Activated CD8-positive, alpha-beta memory T cell treated with anti-CD3 and anti-CD28 coated beads for 1 hour (primary cell): ENCODE data around the gene MYZAP.

Experiments used
- DNase-seq, 2 donors: peaks; one replicate each; pipeline ENCODE4 v3.0.0-alpha.2; 2020; ENCODE audit warnings: low read depth in 1 of 2; ENCODE audit errors: extremely low read depth in 1 of 2

Gene MYZAP

DNA sequence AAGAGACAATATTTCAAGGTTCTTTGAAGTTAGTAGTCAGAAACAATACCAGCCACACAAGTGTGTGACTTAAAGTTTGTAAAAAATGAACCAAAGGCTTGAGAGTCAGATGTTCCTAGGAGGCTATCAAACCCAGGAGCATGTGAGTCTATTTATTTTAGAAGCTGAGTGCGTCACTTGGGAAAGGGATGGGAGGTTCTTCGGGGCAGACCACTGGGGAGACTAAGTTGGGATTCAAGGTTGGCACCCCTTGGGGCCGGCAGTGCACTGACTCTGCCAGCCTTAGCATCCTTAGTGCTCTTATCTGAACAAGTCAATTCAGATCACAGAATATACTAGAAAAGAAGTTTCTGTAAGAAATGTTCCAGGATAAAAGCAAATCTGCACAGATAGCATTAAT lies 64.7 kb downstream of the MYZAP start:
- no peak for DNase-seq

DNA sequence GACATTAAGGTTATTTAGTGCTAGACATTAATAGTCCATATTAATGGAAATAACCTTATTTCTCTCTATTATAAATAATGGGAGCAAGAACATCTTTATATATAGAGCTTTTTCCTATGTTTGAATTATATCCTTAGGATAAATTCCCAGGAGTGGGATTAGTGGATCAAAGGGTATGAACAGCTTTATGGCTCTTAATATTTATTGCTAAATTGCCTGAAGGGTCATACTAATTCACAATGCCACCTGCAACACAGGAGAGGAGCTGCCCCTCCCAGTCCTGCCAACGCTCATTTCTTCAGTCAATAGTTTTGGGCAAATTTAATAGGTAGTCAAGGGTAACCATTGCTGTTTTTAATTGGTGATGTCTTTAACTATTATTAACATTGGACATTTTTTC lies 65.9 kb downstream of the MYZAP start:
- no peak for DNase-seq

DNA sequence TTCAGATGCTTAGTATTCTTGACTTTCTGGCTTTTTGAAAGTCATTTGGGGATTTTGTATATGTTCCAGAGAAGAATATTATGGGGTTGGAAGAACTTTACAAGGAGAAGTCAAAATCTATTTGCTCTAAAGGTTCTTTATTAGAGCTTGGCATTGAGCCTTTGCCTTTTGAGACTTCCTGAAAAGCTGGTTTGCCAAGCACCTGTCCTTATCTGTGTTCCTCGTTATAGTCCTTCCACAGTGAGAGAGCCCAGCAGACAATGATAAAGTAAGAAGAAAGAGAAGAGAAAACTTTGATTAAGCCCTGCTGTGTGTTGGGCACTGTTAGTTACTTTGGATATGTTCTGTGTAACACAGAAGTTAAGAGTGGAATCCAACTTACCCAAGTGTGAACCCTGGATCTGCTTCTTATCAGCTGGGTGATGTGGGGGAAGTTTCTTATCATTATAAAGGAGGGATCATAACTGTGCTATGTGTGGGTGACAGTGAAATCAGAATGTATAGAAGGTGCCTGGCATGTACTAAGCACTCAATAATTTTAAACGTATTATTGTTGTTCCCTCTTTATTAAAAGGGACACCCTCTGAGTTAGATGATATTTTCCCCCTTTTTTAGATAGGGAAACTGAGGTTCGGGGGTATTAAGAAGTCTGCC lies 70.5 kb downstream of the MYZAP start:
- no peak for DNase-seq

DNA sequence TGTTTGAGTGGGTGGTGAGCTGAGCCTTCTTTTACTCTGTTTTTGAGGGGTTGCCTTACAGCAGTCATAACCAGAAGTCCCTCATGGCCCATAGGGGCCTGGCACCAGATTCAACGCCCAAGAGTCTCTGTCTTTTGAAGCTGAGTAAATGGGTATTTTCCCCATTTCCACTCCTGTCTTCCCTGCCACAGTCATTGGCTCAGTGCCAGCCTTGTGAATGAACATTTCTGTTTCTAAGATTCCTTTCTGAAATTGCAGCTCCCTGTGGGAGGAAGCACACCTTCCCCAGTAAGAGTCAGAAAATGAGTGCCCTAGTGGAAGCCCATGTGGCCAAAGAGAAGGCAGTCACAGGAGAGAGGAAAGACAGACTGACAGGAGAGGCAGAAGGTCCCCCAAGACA lies 71.1 kb downstream of the MYZAP start:
- no peak for DNase-seq

DNA sequence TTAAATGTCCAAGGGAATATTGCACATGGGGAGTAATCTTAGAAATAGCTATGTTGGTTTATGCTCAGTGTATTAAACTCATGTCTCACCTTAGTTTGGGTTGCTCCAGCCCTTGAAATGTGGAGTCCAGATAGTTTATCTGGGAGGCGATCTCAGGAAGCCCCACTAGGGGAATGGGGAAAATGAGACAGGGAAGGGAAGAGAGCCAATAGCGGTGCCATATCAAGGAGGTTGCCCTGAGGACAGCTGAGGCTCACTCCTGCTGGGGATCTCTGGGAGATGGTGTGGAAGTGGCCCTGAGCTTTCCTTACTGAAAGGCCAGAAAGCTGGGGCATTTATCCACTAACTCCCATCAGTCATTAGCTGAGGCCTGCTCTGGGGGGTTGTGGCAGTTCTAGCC lies 71.6 kb downstream of the MYZAP start:
- no peak for DNase-seq

DNA sequence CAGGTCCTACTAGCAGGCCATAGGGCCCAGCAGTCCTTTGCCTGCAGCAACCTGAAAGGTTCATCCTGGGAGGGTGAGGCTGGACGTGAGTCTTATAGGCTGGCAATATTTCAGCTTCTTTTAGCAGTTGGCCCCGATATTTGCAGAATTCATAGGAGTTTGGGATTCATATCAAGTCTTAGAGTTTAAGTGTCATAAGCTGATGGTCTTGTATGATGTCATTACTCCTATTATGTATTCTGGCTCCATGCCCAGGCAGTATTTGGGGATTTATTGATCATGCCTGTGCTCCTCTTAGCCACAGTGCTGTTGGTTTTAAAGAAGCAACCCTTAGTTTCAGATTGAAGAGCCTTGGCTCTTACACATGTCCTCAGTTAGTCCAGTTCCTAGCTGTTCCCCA lies 73.5 kb downstream of the MYZAP start:
- DNase-seq: no peak

DNA sequence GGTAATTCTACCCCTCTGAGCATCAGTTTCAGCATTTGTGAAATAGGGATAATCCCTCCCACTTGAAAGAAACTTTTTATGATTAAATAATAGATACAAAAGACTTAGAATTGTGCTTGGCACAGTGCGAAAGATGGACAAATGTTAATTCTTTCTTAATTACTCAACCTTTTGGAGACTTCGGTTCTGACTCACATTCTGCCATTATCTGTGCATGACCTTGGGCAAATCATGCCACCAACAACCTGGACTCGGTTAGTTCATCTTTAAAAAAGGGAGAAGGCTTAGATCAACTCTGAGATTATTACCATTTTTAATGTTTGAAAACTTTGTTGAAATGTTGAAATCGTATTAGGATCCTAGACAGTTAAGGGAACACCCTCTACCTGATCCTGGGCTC lies 74.2 kb downstream of the MYZAP start:
- no peak for DNase-seq

DNA sequence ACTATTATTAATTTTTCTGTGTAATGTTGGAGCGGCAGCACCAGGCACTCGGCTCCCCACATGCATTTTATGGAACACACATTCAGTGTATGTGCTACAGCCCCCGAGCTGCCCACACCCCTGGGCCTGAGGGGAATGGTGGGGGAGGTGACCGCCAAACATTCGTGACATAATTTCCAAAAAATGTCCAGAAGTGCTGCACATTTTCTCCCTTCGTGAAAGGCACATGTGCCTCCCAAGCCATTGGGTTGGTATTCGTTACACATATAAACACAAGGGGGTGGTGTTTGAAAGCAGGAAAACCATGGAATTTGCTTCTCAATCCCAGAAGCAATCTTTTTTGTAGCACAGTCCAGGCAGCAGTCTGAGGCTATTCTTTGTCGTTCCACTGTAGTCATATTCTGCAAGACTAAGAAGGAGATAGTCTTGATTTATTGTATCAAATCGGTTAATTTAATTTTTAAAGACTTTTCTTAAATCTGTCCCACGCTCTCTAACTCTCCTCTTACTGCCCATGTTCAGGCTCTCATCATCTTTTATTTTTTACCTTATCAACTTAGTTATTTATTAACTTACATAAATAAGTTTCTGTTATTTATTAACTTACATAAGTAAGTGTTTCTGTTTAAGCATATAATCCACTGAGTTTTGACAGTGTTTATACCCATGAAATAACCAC lies 75.6 kb downstream of the MYZAP start:
- DNase-seq: no peak

DNA sequence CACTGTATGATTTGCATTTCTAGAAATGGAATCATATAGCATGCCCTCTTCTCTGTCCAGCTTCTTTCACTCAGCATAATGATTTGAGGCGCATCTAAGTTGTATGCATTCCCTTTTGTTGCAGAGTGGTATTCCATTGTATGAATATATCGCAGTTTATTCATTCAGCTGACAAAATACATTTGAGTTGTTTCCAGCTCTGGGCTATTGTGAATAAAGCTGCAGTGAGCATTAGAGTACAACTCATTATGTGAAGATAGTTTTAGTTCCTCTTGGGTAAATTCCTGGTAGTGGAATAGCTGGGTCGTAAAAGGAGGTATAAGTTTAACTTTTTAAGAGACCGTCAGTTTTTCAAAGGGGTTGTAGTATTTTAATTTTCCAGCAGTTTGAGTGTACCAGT lies 76.3 kb downstream of the MYZAP start:
- DNase-seq: no peak

DNA sequence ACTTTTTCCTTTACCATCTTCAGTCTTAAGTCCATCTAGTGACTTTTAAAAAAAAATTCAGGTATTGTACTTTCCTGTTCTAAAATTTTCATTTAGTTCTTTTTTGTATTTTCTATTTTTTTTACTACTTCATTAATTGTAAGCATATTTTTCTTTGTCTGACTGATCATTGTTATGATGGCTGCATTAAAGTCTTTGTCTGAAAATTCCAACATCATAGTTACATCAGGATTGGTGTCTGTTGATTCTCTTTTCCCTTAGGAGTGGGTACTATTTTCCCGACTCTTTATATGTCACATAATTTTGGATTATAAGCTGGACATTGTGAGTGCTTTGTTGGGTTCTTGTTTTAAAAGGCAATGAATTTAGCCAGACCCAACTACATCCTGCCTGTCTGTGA lies 79.9 kb downstream of the MYZAP start:
- no peak for DNase-seq

DNA sequence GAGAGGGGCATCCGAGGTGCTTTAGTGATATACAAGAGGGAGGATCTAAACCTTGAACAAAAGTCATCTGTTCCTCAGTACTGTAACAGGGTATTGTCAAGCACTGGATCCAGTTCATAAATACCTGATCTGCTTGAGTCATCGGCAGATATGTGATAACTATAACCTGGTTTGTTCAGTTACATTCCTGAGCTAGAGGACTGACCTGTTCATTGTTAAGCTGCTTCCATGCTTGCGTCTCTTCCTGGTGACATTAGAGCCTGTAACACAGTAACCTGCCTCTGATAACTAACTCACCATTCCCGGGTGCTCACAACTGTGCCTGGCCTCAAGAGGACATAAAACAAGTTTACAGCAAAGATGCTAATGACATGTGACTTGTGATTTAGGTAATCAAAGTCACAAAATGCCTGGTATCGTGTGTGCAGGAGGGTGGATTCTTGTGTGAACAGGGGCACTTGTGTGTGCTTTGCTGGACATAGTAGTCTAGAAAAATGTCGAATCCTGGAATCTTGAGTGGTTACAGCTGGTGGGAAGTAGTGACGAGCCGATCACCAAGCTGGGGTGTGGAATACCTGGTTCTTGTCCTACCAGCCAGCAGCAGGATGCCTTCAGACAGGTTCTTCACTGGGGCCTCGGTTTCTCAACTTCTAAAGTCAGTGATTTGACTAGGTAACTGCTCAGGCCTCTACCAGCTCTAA lies 83.9 kb downstream of the MYZAP start:
- DNase-seq: no peak

DNA sequence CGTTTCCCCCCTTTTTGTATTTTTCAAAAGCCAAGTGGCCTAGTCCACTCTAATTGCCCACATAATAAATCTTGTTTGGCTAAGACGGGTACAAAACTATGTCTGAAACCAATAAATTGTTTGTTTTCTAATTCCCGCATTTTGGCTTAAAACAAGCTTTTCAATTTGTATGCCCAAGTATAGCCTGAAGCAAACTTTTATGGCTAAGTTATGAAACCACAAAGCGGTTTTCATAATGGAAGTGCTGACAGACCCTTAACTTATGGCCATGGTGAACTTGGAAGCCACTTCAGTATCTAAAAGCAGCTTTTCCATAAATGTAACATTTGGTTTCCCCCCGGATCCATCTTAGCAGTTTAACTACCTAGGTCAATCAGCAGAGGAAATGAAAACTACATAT lies 84.9 kb downstream of the MYZAP start:
- DNase-seq: no peak

DNA sequence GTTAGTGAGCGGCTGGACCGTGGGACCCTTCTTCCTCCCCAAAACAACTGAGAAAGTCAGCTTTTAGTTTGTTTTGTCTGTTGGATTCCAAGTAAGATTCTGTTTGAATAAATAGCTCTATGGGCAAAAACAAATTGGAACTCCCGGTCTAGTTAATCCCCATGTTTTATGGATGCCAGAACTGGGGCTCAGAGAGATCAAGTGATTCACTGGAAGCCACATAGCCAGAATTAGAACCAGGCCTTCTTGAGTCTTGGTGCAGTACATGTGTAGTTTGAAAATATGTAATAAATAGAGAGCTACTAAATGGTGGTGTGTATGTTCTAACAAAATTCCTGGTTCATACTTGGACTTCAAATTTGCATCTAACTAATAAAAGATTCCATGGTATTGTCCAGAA lies 85.5 kb downstream of the MYZAP start:
- no peak for DNase-seq

DNA sequence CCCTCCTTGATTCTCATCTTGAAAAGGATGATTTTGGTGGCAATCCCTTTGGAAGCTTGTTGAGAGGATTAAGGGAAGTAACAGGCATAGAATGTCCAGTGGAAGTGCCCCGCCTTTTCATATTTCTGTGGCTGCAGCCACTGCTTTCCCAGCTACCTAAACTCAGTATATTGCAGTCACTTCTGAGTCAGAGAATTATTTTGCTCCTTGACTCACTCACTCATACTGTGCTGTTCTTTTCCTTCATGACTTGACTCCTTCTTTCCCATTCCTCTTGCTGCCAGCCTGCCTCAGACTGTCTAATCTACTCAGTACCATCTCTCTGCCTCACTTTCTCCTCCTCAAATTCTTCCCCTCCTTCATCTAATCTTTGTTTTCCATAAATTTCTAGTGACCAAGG lies 88.3 kb downstream of the MYZAP start:
- no peak for DNase-seq

DNA sequence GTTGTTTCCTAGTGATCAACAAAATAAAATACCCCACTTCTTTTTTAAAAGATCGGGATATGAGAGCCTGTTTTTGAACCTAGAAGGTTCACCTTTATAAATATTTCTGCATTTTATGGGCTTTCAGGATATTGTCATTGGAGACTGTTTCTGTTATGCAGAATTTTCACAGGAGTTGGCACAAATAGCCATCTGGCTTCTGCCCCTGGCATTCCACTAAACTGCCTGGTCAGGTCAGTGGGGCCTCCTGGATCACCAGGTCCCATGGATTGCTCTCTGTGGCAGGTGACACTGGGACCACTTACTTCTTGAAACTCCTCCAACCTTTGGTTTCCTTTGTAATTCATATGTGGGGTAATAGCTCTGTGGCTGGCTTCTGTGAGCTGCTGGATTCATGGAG lies 89.3 kb downstream of the MYZAP start:
- no peak for DNase-seq

DNA sequence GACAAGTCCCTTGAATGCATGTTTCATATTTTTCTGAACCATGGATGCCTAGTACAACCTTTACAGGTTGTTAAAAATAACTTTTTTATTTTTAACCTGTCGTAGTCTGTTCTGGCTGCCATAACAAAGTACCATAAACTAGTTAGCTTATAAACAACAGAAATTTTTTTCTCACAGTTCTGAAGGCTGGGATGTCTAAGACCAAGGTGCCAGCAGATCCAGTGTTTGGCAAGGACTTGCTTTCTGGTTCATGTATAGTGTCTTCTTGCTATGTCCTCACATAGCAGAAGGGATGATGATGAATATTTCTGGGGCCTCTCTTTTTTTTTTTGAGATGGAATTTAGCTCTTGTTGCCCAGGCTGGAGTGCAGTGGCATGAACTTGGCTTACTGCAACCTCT lies 91.8 kb downstream of the MYZAP start:
- DNase-seq: no peak

DNA sequence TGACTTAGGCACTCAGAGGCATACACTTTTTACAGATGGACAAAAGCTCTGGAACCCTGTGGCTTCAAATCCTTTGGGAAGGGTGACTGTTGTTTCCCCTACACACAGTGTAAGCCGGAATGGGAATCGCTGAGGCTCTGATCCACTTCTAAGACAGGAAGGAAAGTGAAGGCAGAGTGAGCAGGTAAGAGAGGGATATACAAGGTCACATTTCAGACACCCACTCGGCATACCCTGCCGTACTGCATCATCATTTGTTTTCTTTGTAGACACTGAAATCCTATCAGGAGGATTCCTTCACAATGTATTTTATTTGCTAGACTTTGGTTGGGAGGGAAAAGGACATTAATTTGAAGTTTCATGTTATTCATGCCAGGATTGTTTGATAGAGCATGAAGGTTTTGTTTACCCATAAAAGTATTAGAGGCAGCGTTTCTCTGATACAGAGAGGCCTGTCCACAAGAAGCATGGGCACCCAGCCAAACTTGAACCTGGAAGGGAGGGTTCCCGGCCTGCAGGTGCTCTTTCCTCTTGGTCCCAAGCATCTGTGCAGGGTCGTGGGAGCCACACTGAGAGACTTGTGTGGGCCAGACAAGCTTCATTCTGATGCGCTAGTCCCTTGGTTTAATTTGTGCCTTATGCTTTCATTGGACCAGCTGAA lies 92.9 kb downstream of the MYZAP start:
- no peak for DNase-seq

DNA sequence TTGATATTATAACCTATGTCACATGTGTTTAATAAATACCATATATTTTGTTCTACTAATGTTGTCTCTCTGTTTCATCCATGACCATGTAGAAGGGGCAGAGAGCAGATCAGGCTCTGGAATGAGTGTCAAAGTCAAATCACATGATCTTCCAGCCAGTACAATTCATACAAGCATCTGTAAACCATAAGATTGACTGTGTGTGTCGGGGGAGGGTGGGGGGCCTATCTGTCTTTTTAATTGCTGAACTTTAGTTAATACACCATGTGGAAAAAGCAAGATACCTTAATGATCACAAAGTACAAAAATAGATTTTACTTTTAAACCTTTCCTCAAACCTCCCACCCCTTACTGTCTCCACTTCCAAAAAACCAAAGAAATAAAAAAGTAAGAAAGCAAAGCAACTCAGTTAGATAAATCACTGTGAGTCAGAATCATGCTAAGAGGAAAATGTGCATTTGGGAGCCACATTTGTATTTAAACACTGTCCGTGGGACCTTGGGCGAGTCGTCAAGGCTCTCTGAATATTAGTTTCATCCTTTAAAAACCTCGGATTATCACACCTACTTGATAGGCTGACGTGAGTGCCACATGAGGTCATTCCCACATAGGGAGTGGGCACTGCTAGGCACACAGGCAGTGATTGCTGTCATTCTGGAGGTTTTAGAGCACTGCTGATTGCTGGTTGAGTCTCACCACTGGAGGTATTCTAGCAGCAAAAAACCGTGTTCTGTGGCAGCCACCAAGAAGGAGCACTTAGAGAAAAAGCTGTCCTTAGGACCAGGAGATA lies 93.8 kb downstream of the MYZAP start:
- DNase-seq: no peak

DNA sequence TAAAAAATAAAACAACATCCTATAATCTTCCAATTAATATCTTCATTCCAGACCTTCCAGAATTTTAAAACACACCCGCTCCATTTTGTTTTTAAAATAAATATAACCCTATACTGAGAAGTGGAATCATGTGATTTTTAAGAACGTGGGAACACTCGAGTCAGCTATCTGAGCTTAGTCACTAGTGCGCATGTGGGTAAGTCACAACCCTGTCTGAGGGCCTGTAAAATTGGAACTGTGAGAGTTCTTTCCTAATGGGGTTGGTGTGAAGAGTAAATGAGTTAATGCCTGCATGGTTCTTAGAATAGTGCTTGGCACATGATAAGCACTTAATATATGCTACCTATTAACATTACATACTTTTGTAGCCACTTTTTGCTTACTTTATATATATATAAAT lies 95.0 kb downstream of the MYZAP start:
- DNase-seq: no peak

DNA sequence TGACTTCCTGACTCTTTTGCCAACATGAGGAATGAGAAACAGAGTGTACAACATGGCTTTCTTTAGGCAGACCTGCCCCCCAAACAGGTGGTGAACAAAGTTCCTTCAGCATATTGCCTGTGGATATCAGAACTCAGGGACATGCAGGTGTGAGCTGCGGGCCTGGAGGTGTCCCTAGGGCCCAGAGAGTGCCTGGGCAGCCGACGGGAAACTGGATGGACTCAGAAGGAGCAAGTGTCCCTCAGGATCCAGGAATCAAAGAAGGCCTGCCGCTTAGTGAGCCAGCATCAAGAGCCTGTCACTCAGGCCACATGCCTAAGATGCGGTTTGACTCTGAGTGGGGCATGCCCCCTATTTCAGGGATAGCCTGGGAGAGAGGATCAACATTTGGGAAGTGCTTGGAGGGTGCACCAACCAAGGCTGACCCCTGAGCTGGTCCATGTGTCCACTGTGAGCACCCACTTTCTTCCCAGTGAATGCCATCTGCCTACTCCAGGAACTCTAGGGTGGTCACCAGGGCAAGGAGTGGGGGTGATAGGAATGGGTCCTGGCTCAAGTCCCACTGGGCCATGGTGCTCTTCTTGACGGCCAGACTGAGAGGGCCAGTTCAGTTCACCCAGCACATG lies 98.8 kb downstream of the MYZAP start:
- no peak for DNase-seq

DNA sequence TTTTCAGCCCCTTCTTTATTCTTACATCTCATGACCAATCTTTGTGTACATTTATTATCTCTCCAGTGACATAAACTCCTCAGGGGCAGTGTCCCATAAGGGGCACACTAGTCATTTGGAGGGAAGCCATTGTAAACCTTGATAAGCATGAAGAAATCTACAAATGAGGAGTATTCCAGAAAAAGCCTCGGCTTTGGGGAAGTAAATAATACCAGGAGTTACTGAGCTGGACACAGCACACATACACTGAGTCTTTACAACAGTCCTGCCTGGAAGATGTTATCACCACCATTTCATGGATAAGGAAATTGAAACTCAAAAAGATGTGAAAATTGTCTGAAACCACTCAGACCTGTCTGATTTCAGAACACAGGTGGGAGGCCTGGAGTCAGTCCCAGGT lies 99.4 kb downstream of the MYZAP start:
- no peak for DNase-seq
